HG02610 (cell line): ENCODE data around the gene SOS1.
"Not testable (repeated sequence)": the region's sequence is repeated elsewhere in the genome, so short reads cannot be mapped to it uniquely, and the experiment has no call there.

Experiments
- ATAC-seq: cut with Tn5 transposase; IDR thresholded peaks from one replicate; pipeline ENCODE4 v1.9.1; 2021; ENCODE audit warnings: mild to moderate bottlenecking, moderate library complexity; ENCODE audit not compliant: unreplicated experiment

SOS1 gene

GRCh38 chr2:39120771-39121522 is at the start of gene SOS1:
Gene SOS1, minus strand, starts transcription at chr2:39121051. Its CDS starts 629 bp downstream, at chr2:39120422.
- peak; percentile 48 for ATAC-seq

- ATAC-seq: no peak
Observed at GRCh38 chr2:39164089-39164488, 43.2 kb upstream of the SOS1 start.

GRCh38 chr2:39160982-39161381 is 40.1 kb upstream of the SOS1 start:
- ATAC-seq: no peak

GRCh38 chr2:39159283-39159682 is 38.4 kb upstream of the SOS1 start:
- ATAC-seq: no peak

GRCh38 chr2:39158351-39158750 is 37.5 kb upstream of the SOS1 start:
- ATAC-seq: peak; percentile 39

GRCh38 chr2:39156846-39157245 is 36.0 kb upstream of the SOS1 start:
- no peak for ATAC-seq

GRCh38 chr2:39156107-39156506 is 35.3 kb upstream of the SOS1 start:
- no peak for ATAC-seq

GRCh38 chr2:39155573-39155972 is 34.7 kb upstream of the SOS1 start:
- not testable (repeated sequence) for ATAC-seq

- ATAC-seq: no peak
Observed at GRCh38 chr2:39154944-39155343, 34.1 kb upstream of the SOS1 start.

GRCh38 chr2:39153312-39153711 is 32.5 kb upstream of the SOS1 start:
- ATAC-seq: no peak

- no peak for ATAC-seq
Observed at GRCh38 chr2:39152504-39152903, 31.7 kb upstream of the SOS1 start.

GRCh38 chr2:39150890-39151497 is 30.1 kb upstream of the SOS1 start:
- ATAC-seq: no peak

GRCh38 chr2:39150102-39150562 is 29.3 kb upstream of the SOS1 start:
- ATAC-seq: no peak

GRCh38 chr2:39146630-39147029 is 25.8 kb upstream of the SOS1 start:
- no peak for ATAC-seq

GRCh38 chr2:39145906-39146421 is 25.1 kb upstream of the SOS1 start:
- no peak for ATAC-seq

GRCh38 chr2:39144416-39144815 is 23.6 kb upstream of the SOS1 start:
- no peak for ATAC-seq

- ATAC-seq: no peak
Observed at GRCh38 chr2:39142904-39143605, 22.2 kb upstream of the SOS1 start.

GRCh38 chr2:39141334-39142271 is 20.8 kb upstream of the SOS1 start:
- ATAC-seq: no peak

GRCh38 chr2:39140948-39141333 is 20.1 kb upstream of the SOS1 start:
- ATAC-seq: not testable (repeated sequence)

- no peak for ATAC-seq
Observed at GRCh38 chr2:39140322-39140847, 19.5 kb upstream of the SOS1 start.
